HTR-8/SVneo (cell line): Measurements from ENCODE around the gene SPEM3.
A peak's percentile ranks its signal among the peaks of the same experiment; 100 is the strongest.

Experiments
- DNase-seq: peaks from one replicate; pipeline ENCODE4 v3.0.0; 2011; ENCODE audit warnings: low spot score, mixed read lengths; ENCODE audit not compliant: insufficient read length
- FAIRE-seq: peaks from 2 replicates; lab custom pipeline; 2011; peaks lifted over from hg19 to GRCh38; lab: Jason Lieb, UNC

The SPEM3 gene

DNA sequence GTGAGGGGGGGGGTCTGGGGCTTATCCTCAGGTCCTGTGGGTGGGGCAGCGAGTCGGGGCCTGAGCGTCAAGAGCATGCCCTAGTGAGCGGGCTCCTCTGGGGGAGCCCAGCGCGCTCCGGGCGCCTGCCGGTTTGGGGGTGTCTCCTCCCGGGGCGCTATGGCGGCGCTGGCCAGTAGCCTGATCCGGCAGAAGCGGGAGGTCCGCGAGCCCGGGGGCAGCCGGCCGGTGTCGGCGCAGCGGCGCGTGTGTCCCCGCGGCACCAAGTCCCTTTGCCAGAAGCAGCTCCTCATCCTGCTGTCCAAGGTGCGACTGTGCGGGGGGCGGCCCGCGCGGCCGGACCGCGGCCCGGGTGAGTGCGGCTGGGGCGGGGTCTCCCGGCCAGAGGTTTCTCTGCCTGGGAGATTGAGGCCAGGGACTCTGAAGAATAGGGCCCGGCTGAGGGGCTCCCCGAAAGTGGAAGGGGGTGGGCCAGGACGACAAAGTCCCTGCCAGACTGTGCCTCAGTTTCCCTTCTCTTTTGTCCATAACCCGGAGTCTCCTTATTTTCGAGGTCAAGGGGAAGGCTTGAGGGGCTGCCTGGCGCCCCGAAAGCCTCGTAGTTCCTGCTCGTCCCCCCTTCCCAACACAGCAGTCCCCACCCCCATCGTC, 10.9 kb downstream of the SPEM3 start, which contains the start of gene FGF11:
Gene FGF11 (plus strand): TSS at position 51 of the 651 bp plus-strand sequence. CDS start 109 bp downstream, at position 160.
- no peak for FAIRE-seq
- no peak for DNase-seq

- FAIRE-seq (peak; percentile 92), DNase-seq (peak; percentile 66)
Observed at GRCh38 chr17:7440113-7440833, 11.6 kb downstream of the SPEM3 start.

- peak; percentile 41 for DNase-seq
- FAIRE-seq, result no peak
Observed at GRCh38 chr17:7440834-7441195, 12.2 kb downstream of the SPEM3 start.

GRCh38 chr17:7441266-7441665, 12.6 kb downstream of the SPEM3 start:
- no peak for FAIRE-seq
- DNase-seq, result no peak

DNA sequence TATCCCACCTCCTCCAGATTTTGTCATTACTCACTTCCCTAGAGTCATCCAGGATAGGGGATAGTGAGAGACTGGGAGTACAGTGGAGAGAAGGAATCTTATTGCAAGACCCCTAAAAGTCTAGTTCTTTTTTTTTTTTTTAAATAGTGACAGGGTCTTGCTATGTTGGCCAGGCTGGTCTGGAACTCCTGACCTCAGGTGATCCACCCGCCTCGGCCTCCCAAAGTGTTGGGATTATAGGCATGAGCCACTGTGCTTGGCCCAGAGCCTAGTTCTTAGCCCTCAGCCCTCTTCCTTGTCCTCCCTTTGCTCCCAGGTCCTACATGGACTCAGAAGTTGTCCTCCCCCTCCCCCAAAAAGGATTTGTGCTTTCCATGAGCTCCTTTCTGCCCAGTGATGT, 13.5 kb downstream of the SPEM3 start:
- DNase-seq, result no peak
- no peak for FAIRE-seq

GRCh38 chr17:7443499-7444485, 15.1 kb downstream of the SPEM3 start:
- FAIRE-seq, result peak; percentile 75
- no peak for DNase-seq

DNA sequence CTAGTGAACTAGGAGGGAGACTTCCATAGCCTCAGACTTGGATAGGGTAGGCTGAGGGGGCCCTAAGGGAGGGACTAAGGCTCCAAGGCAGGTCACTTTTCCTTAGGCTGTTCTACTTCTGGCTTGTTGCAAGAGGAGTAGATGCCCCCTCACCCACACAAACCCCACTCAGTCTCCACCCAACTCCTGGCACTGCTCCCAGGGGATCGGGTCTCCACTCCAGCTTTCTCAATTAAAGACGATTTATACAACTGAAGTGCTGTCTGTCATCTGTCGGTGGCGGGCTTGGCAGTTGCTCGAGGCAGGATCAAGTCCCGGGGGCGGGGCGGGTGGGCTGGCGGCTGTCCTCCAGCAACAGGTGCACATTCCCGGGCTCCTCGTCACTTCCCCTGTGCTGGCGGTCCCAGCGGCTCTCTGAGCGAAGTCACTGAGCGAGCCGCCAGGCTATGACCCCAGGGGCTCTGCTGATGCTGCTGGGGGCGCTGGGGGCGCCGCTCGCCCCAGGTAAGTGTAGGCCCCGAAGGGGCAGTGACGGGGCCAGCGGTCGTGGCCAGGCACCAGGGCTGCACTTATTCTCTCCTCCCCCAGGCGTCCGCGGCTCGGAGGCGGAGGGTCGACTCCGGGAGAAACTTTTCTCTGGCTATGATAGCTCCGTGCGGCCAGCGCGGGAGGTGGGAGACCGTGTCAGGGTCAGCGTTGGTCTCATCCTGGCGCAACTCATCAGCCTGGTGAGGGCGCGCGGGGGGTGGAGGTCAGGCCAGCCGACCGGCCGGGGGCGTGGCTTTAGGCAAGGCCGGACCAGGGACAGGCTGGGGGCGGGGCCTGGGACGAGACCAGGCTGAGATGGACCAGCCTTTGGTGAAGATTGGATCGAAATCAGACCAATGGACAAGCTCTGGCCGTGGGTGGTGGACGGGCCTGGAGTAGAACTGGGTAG, 16.3 kb downstream of the SPEM3 start, which contains the start of gene CHRNB1:
Gene CHRNB1 (plus strand): TSS at position 380 of the 937 bp plus-strand sequence. CDS start 67 bp downstream, at position 447.
- DNase-seq (peak; percentile 88), FAIRE-seq (peak; percentile 98)

DNA sequence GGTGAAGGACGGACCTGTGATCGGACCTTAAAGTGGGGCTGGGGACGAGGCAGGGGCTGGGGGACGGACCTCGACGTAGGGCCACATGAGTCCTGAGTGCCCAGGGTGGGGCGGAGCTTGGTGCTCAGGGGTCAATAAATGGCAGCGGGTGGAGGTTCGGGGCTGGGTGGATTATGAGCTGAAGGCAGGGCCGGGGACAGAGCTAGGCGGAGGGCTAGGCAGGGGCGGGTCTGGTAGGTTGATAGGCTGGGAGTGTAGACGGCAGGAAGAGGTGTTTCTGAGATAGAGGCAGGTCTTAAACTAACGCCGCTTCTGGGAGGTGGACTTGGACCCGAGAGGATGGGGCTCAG, 16.9 kb downstream of the SPEM3 start:
- DNase-seq, result no peak
- no peak for FAIRE-seq

DNA sequence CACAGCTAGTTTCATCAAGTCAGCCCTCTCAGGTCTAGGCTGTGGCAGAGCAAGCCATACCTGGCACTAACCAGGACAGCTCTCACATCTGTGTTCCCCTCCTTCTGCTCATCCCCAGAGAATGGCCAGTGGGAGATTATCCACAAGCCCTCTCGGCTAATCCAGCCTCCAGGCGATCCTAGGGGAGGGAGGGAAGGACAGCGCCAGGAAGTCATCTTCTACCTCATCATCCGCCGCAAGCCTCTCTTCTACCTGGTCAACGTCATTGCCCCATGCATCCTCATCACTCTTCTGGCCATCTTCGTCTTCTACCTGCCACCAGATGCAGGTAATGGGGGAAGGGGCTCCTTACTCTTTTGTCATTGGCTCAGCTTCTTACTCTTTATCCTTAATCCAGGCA, 19.8 kb downstream of the SPEM3 start:
- DNase-seq, result no peak
- no peak for FAIRE-seq

DNA sequence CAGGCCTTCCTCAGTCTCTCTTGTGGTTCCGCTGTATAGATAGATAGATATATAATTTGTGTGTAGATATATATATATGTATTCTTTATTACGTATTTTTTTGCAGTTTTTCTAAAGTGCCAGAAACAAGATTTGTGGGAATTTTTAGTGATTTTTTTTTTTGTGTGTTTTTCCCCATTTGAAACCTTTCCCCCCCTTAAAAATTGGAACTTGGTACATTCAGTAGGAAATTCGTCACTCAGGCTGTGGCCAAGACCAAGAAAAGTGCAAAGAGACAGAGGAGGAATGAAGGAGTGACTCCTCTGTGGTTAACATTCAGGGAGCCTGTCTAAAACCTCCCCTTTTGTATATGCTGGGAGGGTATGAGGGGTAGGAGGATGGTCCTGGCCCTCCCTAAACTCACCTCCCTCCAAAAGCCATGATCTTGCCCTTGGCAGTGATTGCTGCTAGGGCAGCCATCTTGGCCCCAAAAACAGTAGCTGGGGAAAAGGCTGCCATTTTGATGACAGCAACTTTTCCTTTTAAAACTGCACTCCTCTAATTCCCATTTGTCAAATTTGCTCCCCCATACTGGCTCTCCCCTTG, 31.4 kb downstream of the SPEM3 start:
- no peak for DNase-seq
- FAIRE-seq, result no peak

GRCh38 chr17:7460850-7461660, 32.4 kb downstream of the SPEM3 start:
- FAIRE-seq, result no peak
- DNase-seq, result no peak

DNA sequence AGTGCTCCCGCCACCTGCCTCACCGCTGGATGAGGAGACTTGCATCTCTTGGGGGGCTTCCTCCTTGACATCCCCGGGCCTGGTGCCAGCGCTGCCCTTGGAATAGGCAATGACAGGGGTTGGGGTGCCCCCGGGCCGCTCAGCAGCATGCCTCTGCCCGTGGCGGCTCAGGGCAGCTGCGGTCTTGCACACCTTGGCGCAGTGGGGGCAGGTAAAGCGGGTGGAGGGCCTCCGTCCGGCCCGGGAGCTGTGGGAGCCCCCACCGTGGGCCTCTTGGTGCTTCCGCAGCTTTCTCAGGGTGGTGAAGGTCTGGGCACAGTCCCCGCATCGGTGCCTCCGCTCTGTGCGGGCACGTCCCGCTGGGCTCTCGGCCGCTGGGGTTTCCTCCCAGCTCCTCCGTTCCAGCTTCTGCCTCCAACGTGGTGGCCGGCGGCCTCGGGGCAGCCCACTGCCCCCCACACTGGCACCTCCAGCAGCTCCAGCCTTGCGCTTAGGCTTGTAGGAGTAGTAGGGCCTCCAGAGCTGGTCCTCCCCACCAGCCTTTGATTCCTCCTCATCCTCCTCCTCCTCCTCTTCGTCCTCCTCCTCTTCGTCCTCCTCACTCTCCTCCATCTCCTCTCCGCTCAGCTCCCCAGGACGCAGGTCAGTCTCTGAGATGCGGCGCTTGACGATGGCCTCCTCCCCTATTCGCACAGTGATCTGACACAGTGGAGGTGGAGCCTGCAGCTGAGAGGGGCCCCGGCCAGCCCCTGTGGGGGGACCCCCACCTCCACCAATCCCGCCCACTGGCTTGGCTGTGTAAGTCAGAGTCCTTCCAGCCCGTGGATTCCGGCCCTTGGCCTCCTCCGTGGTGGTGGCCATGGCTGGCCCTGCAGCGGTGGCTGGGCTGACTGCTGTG, 34.1 kb downstream of the SPEM3 start:
- FAIRE-seq (no peak), DNase-seq (no peak)

DNA sequence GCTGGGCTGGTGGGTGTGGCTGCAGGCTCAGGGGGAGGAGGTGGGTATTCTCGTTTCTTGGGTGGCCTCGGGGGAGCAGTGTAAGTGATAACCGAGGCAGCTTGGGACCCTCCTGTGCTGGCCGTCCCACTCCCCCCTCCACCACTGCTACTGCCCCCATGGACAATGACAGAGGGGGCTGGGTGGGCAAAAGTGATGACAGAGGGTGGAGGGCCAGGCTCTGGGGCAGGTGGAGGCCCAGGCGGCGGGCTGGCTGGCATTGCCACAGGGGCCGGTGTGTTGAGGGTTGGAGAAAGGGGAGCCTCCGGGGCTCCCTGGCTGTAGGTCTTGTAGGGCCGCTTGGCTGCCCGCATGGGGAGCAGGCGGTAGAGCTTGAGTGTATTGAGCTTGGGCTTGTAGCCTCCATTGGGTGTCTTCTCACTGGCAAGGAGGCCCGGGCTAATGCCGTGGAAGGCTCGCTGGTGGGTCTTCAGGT, 34.8 kb downstream of the SPEM3 start:
- FAIRE-seq (no peak), DNase-seq (no peak)

GRCh38 chr17:7464081-7464480, 35.4 kb downstream of the SPEM3 start:
- FAIRE-seq, result no peak
- DNase-seq, result no peak

DNA sequence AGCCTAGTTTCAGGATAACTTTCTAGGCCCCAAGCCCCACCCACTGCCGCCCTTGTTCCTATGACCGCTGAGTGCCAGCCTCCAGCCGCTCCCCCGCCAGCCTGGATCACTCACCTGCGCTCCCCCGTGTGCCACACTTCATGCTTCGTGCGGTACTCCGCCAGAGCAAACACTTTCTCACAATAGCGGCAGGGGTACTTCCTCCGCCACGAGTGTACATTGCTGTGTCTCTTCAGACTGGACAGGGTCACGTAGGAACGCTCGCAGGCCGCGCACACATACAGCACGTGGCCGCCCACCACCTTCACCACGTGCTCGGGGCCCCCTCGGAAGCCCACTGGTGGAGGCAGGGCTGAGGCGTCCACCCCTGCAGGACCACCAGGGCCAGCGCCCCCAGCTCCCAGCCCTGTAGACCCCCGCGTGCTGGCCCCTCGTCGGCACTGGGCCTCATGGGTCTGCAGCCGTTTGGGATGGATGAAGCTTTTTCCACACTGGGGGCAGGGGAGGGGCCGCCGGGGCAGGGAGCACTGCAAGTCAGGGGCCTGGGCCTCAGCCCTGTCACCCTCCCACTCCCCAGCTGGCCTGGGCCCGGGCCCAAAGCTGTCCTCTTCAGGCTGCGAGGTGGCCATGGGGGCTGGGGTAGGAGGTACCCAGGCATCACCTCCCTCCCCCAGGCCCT, 37.1 kb downstream of the SPEM3 start:
- no peak for FAIRE-seq
- DNase-seq, result no peak

DNA sequence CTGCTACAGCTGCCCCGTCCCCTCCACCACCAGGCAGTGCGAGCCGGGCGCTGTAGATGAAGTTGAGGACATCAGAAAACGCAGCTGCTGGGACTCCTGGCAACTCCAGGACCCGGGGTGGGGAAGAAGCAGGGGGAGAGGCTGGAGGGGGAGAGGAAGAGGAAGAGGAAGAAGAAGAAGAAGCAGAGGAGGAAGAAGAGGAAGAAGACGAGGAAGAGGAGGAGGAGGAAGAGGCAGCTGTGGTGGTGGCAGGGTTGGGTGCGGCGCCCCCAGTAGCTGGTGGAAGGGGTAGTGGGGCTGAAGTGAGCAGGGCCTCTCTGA, 37.6 kb downstream of the SPEM3 start:
- no peak for FAIRE-seq

More for the DNA sequence above, 37.6 kb downstream of the SPEM3 start:
- no peak for DNase-seq
